GM12864 (cell line): ENCODE measurements around the gene METAP1.
"Not testable (repeated sequence)": the region's sequence is repeated elsewhere in the genome, so short reads cannot be mapped to it uniquely, and the experiment has no call there.

Experiments used
- DNase-seq: peaks from one replicate; pipeline ENCODE4 v3.0.0-alpha.2; 2011; ENCODE audit warnings: low read depth
- H3K4me3 ChIP-seq: 2 replicates; pipeline ENCODE4 v1.5.1; 2011; ENCODE audit warnings: mild to moderate bottlenecking, low read depth, low read length, control low read depth
- TF ChIP-seq, protein P1 (sequence below): IDR thresholded peaks from 2 replicates; pipeline ENCODE4 v1.5.1; 2011; ENCODE audit warnings: low read depth, mild to moderate bottlenecking, moderate library complexity, low read length, control low read depth, inconsistent platforms; ENCODE audit errors: missing control alignments

METAP1 gene

DNA sequence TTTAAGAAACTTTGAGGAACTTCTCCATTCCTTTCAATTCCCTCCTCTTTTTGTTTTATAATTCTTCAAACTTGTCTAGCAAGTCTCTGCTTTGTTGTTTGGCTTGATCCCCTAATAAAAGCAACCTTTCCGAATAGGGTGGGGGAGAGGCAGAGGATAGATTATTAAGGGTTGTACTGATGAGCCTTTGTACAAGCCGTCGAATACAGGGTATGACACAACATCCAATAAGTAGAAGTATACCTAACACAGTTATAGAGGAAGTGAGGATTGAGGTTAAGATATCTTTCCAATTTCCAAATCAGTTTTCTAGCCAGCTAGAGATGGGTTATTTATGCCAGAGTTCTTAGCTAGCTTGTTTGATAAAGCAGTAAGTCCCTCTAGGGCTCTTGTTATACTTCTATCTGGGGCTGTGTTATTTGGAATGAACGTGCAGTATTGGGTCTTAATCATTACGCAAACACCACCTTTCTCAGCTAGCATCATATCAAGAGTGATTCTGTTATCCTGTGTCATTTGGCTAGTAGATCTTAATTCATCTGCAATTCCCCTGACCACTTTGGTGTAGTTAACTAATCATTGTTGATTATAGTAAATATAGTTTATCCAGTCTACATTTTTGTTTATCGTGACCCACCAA, 18.5 kb downstream of the METAP1 start:
- TF ChIP-seq, protein P1, sequence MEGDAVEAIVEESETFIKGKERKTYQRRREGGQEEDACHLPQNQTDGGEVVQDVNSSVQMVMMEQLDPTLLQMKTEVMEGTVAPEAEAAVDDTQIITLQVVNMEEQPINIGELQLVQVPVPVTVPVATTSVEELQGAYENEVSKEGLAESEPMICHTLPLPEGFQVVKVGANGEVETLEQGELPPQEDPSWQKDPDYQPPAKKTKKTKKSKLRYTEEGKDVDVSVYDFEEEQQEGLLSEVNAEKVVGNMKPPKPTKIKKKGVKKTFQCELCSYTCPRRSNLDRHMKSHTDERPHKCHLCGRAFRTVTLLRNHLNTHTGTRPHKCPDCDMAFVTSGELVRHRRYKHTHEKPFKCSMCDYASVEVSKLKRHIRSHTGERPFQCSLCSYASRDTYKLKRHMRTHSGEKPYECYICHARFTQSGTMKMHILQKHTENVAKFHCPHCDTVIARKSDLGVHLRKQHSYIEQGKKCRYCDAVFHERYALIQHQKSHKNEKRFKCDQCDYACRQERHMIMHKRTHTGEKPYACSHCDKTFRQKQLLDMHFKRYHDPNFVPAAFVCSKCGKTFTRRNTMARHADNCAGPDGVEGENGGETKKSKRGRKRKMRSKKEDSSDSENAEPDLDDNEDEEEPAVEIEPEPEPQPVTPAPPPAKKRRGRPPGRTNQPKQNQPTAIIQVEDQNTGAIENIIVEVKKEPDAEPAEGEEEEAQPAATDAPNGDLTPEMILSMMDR: no peak

DNA sequence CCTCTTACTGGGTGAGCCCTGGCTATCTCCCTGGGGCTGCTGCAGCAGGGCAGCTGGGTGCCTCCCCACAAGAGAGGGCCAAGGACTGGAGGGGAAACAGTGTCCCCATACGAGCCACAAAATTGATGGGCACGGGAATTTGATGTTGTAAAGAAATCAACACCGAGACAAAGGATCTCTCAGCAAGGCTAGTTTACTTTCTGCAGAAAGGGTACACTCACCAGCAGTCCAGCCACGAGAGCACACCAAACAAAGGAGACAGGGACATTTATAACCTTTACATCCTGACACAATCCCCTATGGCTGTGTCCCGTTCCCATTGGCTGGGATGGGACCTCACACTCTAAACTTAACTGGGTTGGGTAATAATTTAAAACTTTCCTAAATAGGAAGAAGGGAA, 25.9 kb downstream of the METAP1 start:
- DNase-seq: no peak
- TF ChIP-seq, protein P1: no peak
- H3K4me3 ChIP-seq: no peak overlapping the region

More for the DNA sequence above, 18.5 kb downstream of the METAP1 start:
- H3K4me3 ChIP-seq: no peak overlapping the region
- no peak for DNase-seq

DNA sequence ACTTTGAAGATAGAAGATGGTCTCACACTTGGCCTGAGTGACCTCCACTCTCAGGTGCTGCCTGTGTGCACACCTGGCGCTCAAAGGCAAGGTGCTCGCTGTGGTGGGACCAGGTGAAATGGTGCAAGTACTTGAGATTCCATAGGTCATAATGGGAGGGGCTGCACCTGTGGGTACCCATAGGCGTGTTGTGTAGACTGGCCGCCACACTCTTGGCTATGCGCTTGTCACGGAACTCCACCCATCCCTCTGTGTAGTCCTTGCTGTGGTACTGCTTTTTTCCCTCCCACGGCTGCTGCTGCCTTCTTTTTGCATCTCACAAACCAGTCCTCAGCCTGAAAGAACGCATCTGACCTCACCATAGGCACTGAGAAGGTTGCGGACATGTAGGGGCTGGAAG, 27.0 kb downstream of the METAP1 start:
- no peak overlapping the region for H3K4me3 ChIP-seq
- DNase-seq: no peak
- TF ChIP-seq, protein P1: no peak

DNA sequence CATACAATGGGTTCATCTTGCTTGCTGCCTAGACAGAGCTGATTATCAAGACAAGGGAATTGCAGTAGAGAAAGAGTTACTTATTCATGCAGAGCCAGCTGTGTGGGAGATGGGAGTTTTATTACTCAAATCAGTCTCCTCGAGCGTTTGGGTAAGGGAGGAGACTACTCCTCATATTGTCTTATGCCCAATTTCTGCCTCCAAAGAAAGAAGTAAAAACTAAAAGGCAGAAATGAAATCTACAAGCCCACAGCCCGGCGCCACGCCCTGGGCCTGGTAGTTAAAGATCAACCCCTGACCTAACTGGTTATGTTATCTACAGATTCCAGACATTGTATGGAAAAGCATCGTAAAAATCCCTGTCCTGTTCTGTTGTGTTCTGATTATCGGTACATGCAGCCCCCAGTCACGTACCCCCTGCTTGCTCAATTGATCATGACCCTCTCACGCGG, 28.3 kb downstream of the METAP1 start:
- not testable (repeated sequence) for DNase-seq, H3K4me3 ChIP-seq

DNA sequence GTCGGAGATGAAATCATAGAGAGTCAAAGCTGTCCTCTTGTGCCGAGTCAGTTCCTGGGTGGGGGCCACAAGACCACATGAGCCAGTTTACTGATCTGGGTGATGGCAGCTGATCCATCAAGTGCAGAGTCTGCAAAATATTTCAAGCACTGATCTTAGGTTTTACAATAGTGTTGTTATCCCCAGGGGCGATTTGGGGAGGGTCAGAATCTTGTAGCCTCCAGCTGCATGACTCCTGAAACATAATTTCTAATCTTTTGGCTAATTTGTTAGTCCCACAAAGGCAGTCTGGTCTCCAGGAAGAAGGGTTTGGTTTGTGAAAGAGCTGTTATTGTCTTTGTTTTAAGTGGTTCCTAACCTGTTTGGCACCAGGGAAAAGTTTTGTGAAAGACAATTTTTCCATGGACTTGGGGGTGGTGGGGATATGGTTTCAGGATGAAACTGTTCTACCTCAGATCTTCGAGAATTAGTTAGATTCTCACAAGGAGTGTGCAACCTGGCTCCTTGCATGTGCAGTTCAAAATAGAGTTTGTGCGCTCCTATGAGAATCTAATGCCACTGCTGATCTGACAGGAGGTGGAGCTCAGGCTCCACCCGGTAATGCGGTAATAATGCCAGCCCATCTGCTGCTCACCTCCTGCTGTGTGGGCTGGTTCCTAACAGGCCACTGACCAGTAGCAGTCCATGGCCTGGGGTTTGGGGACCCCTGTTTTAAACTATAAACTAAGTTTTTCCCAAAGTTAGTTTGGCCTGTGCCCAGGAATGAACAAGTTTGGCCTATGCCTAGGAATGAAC, 29.2 kb downstream of the METAP1 start:
- no peak overlapping the region for H3K4me3 ChIP-seq
- TF ChIP-seq, protein P1: no peak
- DNase-seq: no peak

DNA sequence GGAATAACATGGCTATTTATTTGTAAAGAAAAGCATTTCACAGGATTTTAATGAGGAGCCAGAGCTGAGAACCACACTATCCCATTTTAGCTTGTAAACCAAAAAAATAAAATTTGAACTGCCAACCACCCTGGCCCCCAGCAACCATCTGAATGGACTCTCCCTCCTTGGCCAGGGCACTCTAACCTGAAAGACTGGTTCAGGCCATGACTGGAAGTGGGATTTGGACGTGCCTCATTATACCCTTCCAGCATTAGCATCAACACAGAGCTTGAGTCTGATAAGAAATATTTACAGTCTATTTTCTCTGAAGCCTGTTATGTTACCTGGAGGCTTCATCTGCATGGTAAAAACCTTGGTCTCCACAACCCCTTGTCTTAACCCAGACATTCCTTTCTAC, 30.0 kb downstream of the METAP1 start:
- H3K4me3 ChIP-seq: no peak overlapping the region
- no peak for DNase-seq
- TF ChIP-seq, protein P1: no peak

DNA sequence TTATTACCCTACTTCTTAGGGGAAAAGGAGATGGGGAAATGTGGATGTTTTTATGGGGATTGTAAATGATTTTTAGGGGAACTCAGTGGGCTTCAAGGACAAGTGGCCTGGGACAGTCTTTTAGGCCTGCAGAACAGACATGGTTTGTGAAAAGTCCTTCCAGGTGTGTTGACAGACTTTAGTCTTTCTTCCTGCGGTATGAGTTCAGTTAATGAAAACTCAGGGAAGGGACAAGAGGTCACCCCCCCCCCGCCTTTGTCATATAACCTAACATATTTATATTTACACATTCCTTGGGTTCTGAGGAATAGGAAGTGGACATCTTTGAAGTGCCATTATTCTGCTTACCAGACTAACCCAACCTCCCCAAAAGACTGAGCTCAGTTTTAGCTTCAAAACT, 31.8 kb downstream of the METAP1 start:
- H3K4me3 ChIP-seq: no peak overlapping the region
- TF ChIP-seq, protein P1: no peak
- no peak for DNase-seq
